ENCODE measurements around the gene GLYAT. TPM values are rescaled to one million over a fixed set of nuclear protein-coding genes. Genes with fewer than 3 reads are reported as not detected.

The GLYAT gene, protein sequence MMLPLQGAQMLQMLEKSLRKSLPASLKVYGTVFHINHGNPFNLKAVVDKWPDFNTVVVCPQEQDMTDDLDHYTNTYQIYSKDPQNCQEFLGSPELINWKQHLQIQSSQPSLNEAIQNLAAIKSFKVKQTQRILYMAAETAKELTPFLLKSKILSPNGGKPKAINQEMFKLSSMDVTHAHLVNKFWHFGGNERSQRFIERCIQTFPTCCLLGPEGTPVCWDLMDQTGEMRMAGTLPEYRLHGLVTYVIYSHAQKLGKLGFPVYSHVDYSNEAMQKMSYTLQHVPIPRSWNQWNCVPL
- not detected for polyA plus RNA-seq (2013, experiment 1 of 2)
- polyA plus RNA-seq (2013, experiment 2 of 2): not detected

DNA sequence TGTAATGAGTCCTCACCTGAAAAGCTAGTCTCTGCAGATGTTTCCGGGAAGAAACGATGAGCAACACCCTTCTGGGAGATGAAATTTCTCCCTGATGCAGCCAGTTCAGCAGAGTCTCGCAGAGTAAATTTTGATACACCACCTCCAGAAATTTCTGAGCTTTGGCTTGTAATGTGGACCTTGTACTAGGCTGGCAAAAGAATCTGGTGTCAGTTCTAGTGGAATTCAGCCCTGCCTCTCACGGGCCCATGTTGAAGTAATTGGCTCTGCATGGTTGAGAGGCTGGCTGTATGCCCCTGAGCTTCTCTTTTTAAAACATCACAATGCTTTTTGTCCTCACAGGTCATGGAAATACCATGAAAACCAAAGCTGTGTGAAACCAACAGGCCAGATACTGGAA lies at the start of gene GLYAT:
Gene GLYAT (minus strand): TSS at position 125 of the 400 bp plus-strand sequence. CDS start 7,447 bp downstream, outside the sequence.
- Histone ChIP-seq H3K36me3 (ENCODE audit: control insufficient read depth, insufficient read depth, low read length) (no peaks in the 10 kb centered on the region), H4K8ac (ENCODE audit: low read depth, low read length) (no peak within 1 kb of the TSS), H2BK15ac (replicated peaks; ENCODE audit: low read depth) (no peak within 1 kb of the TSS), H3K4me2 (ENCODE audit: low read length) (no peak within 1 kb of the TSS), H3K56ac (ENCODE audit: low read length) (no peak within 1 kb of the TSS), H3K4me1 (ENCODE audit: control insufficient read depth, low read depth, low read length) (no peaks in the 10 kb centered on the region), H2BK120ac (ENCODE audit: low read depth, low read length) (no peak within 1 kb of the TSS), H2AK5ac (ENCODE audit: low read length) (no peak within 1 kb of the TSS), H3K18ac (ENCODE audit: low read length) (no peak within 1 kb of the TSS), H3K4ac (ENCODE audit: low read depth, low read length) (no peak within 1 kb of the TSS), H3K27ac (ENCODE audit: low read depth, low read length) (no peak within 1 kb of the TSS), H4K5ac (ENCODE audit: low read length) (no peak within 1 kb of the TSS), H2BK5ac (ENCODE audit: low read length) (no peak within 1 kb of the TSS), H3K79me2 (ENCODE audit: control insufficient read depth, insufficient read depth, low read length) (no peaks in the 10 kb centered on the region), H3K27me3 (ENCODE audit: insufficient read depth, low read length, poor library complexity) (no peaks in the 10 kb centered on the region), H3K23ac (ENCODE audit: low read length) (no peak within 1 kb of the TSS), H3K79me1 (ENCODE audit: low read length) (no peaks in the 10 kb centered on the region), H3K4me3 (ENCODE audit: low read length) (no peak within 1 kb of the TSS), H3K9ac (ENCODE audit: low read length) (no peak within 1 kb of the TSS)
- no peak for DNase-seq
- no CpG with 5 or more reads among the region's 4 CpGs for WGBS (ENCODE audit: extremely low coverage, insufficient coverage, low lambda C conversion rate)

DNA sequence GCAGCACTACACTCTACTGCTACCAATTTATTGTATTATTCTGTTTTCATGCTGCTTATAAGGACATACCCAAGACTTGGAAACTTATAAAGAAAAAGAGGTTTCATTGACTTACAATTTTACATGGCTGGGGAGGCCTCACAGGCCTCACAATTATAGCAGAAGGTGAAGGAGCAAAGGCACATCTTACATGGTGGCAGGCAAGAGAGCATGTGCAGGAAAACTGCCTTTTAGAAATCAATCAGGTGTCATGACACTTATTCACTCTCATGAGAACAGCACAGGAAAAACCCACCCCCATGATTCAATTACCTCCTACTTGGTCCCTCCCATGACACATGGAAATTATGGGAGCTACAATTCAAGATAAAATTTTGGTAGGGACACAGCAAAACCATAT lies 49.6 kb upstream of the GLYAT start:
- H3K56ac ChIP-seq (ENCODE audit: low read length): no peak overlapping the region
- no peak overlapping the region for H2AK5ac ChIP-seq (ENCODE audit: low read length)
- H3K27ac ChIP-seq (ENCODE audit: low read depth, low read length): no peak overlapping the region
- no peak overlapping the region for H3K23ac ChIP-seq (ENCODE audit: low read length)
- no peaks in the 10 kb centered on the region for H3K79me1 ChIP-seq (ENCODE audit: low read length)
- no peaks in the 10 kb centered on the region for H3K4me1 ChIP-seq (ENCODE audit: control insufficient read depth, low read depth, low read length)
- no peak overlapping the region for H3K4me2 ChIP-seq (ENCODE audit: low read length)
- H3K4ac ChIP-seq (ENCODE audit: low read depth, low read length): no peak overlapping the region
- H3K9ac ChIP-seq (ENCODE audit: low read length): no peak overlapping the region
- no peak overlapping the region for H4K5ac ChIP-seq (ENCODE audit: low read length)
- H3K27me3 ChIP-seq (ENCODE audit: insufficient read depth, low read length, poor library complexity): no peaks in the 10 kb centered on the region
- no peaks in the 10 kb centered on the region for H3K79me2 ChIP-seq (ENCODE audit: control insufficient read depth, insufficient read depth, low read length)
- H3K4me3 ChIP-seq (ENCODE audit: low read length): no peak overlapping the region
- H2BK5ac ChIP-seq (ENCODE audit: low read length): no peak overlapping the region
- H4K8ac ChIP-seq (ENCODE audit: low read depth, low read length): no peak overlapping the region
- no peaks in the 10 kb centered on the region for H3K36me3 ChIP-seq (ENCODE audit: control insufficient read depth, insufficient read depth, low read length)
- no peak for DNase-seq
- H3K18ac ChIP-seq (ENCODE audit: low read length): no peak overlapping the region
- H2BK120ac ChIP-seq (ENCODE audit: low read depth, low read length): no peak overlapping the region
- no peak overlapping the region for H2BK15ac ChIP-seq (replicated peaks; ENCODE audit: low read depth)

GRCh38 chr11:58780578-58780977 lies 48.8 kb upstream of the GLYAT start:
- Histone ChIP-seq H2BK120ac (ENCODE audit: low read depth, low read length) (no peak overlapping the region), H3K27ac (ENCODE audit: low read depth, low read length) (no peak overlapping the region), H4K8ac (ENCODE audit: low read depth, low read length) (no peak overlapping the region), H2BK15ac (replicated peaks; ENCODE audit: low read depth) (no peak overlapping the region), H3K79me1 (ENCODE audit: low read length) (no peaks in the 10 kb centered on the region), H3K4me1 (ENCODE audit: control insufficient read depth, low read depth, low read length) (no peaks in the 10 kb centered on the region), H3K27me3 (ENCODE audit: insufficient read depth, low read length, poor library complexity) (no peaks in the 10 kb centered on the region), H3K4ac (ENCODE audit: low read depth, low read length) (no peak overlapping the region), H3K4me2 (ENCODE audit: low read length) (no peak overlapping the region), H2AK5ac (ENCODE audit: low read length) (no peak overlapping the region), H3K56ac (ENCODE audit: low read length) (no peak overlapping the region), H3K23ac (ENCODE audit: low read length) (no peak overlapping the region), H2BK5ac (ENCODE audit: low read length) (no peak overlapping the region), H3K9ac (ENCODE audit: low read length) (no peak overlapping the region), H3K18ac (ENCODE audit: low read length) (no peak overlapping the region), H3K79me2 (ENCODE audit: control insufficient read depth, insufficient read depth, low read length) (no peaks in the 10 kb centered on the region), H3K4me3 (ENCODE audit: low read length) (no peak overlapping the region), H3K36me3 (ENCODE audit: control insufficient read depth, insufficient read depth, low read length) (no peaks in the 10 kb centered on the region), H4K5ac (ENCODE audit: low read length) (no peak overlapping the region)
- WGBS (ENCODE audit: extremely low coverage, insufficient coverage, low lambda C conversion rate): no CpG with 5 or more reads among the region's 3 CpGs
- no peak for DNase-seq

GRCh38 chr11:58776891-58777710 lies 45.4 kb upstream of the GLYAT start:
- H3K4me3 ChIP-seq (ENCODE audit: low read length): no peak overlapping the region
- whole genome bisulfite sequencing (ENCODE audit: extremely low coverage, insufficient coverage, low lambda C conversion rate): no CpG with 5 or more reads among the region's 12 CpGs
- H3K27me3 ChIP-seq (ENCODE audit: insufficient read depth, low read length, poor library complexity): no peaks in the 10 kb centered on the region
- H3K79me2 ChIP-seq (ENCODE audit: control insufficient read depth, insufficient read depth, low read length): no peaks in the 10 kb centered on the region
- H3K4me2 ChIP-seq (ENCODE audit: low read length): no peak overlapping the region
- no peaks in the 10 kb centered on the region for H3K4me1 ChIP-seq (ENCODE audit: control insufficient read depth, low read depth, low read length)
- H3K18ac ChIP-seq (ENCODE audit: low read length): no peak overlapping the region
- H3K36me3 ChIP-seq (ENCODE audit: control insufficient read depth, insufficient read depth, low read length): no peaks in the 10 kb centered on the region
- no peak overlapping the region for H3K27ac ChIP-seq (ENCODE audit: low read depth, low read length)
- H4K5ac ChIP-seq (ENCODE audit: low read length): no peak overlapping the region
- DNase-seq: no peak
- H3K79me1 ChIP-seq (ENCODE audit: low read length): no peaks in the 10 kb centered on the region
- H4K8ac ChIP-seq (ENCODE audit: low read depth, low read length): no peak overlapping the region
- H2BK120ac ChIP-seq (ENCODE audit: low read depth, low read length): no peak overlapping the region
- H2BK5ac ChIP-seq (ENCODE audit: low read length): no peak overlapping the region
- H3K9ac ChIP-seq (ENCODE audit: low read length): no peak overlapping the region
- no peak overlapping the region for H3K56ac ChIP-seq (ENCODE audit: low read length)
- H3K23ac ChIP-seq (ENCODE audit: low read length): no peak overlapping the region
- H3K4ac ChIP-seq (ENCODE audit: low read depth, low read length): no peak overlapping the region
- no peak overlapping the region for H2BK15ac ChIP-seq (replicated peaks; ENCODE audit: low read depth)
- H2AK5ac ChIP-seq (ENCODE audit: low read length): no peak overlapping the region

DNA sequence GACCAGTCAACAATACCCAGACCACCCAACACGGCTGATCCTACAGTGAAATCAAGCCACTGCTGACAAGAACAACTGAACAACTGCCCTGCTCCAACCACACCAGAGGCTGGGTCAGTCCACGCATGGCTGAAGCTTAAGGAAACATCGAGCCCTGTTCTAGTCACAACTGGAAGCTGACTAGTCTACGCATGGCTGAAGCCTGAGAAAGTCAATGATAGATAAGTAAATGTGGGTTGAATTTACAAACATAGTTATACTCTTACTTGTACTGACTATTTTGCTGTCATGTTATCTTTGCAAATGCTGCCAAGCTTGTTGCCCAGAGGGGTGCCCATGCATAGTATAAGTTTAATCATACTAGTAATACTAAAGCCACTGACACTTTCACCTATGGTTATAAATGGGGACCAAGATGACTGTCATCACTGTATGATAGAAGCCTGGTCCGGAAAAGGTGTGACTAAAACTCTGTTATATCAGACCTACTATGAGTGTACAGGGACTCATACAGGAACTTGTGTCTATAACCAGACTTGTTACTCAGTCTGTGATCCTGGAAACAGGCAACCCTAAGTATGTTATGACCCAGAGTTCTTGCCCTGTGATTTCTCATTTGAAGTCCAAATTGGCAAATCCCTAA lies 43.4 kb upstream of the GLYAT start:
- Histone ChIP-seq H3K4me2 (ENCODE audit: low read length) (no peak overlapping the region), H3K36me3 (ENCODE audit: control insufficient read depth, insufficient read depth, low read length) (no peaks in the 10 kb centered on the region), H3K56ac (ENCODE audit: low read length) (no peak overlapping the region), H2AK5ac (ENCODE audit: low read length) (no peak overlapping the region), H4K5ac (ENCODE audit: low read length) (no peak overlapping the region), H3K9ac (ENCODE audit: low read length) (no peak overlapping the region), H2BK5ac (ENCODE audit: low read length) (no peak overlapping the region), H3K4ac (ENCODE audit: low read depth, low read length) (no peak overlapping the region), H4K8ac (ENCODE audit: low read depth, low read length) (no peak overlapping the region), H3K27ac (ENCODE audit: low read depth, low read length) (no peak overlapping the region), H3K4me3 (ENCODE audit: low read length) (no peak overlapping the region), H3K18ac (ENCODE audit: low read length) (no peak overlapping the region), H2BK120ac (ENCODE audit: low read depth, low read length) (no peak overlapping the region), H2BK15ac (replicated peaks; ENCODE audit: low read depth) (no peak overlapping the region), H3K79me2 (ENCODE audit: control insufficient read depth, insufficient read depth, low read length) (no peaks in the 10 kb centered on the region), H3K79me1 (ENCODE audit: low read length) (no peaks in the 10 kb centered on the region), H3K4me1 (ENCODE audit: control insufficient read depth, low read depth, low read length) (no peaks in the 10 kb centered on the region), H3K23ac (ENCODE audit: low read length) (no peak overlapping the region), H3K27me3 (ENCODE audit: insufficient read depth, low read length, poor library complexity) (no peaks in the 10 kb centered on the region)
- WGBS (ENCODE audit: extremely low coverage, insufficient coverage, low lambda C conversion rate): no CpG with 5 or more reads among the region's 5 CpGs
- DNase-seq: no peak
